C4-2B (cell line): ENCODE results near the gene EPHB3.

Experiments
- CTCF ChIP-seq: fragments of 450-650 bp; conservative IDR thresholded peaks from 2 replicates; pipeline ENCODE4 v1.5.1; 2017; ENCODE audit warnings: mild to moderate bottlenecking
- ZFX ChIP-seq: fragments of 450-650 bp; IDR thresholded peaks from 2 replicates; pipeline ENCODE4 v1.6.1; 2017

- TF ChIP-seq CTCF (no peak), ZFX (no peak)
These were observed 37.0 kb downstream of the EPHB3 start for GRCh38 chr3:184598574-184598927.
